Measurements from ENCODE around the gene UBE2D2.
A peak's percentile ranks its signal among the peaks of the same experiment; 100 is the strongest.

UBE2D2 gene

GRCh38 chr5:139663207-139664085, 102.3 kb downstream of the UBE2D2 start:
- DNase-seq, result no peak

- no peak for DNase-seq
Measured at GRCh38 chr5:139664086-139664693, 103.1 kb downstream of the UBE2D2 start.

GRCh38 chr5:139664727-139665351, 103.7 kb downstream of the UBE2D2 start:
- DNase-seq, result no peak

DNA sequence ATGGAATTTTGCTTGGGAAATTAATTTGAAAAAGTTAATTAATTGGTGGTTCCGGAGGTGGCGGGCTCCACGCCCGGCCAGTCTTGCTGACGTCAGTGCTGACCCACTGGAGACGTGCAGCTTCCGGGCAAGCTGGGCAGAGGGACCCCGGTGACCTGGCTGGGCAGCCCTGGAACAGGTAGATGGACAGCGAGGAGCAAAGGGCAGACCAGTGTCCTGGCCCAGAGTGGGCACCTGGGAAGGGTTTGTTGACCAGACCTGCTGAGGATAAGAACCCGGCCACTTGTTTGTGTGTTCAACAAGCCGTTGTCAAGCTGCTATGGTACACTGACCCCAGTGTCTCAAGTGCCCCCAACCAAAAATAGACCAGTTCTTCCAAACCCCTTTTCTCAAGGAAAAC, 104.5 kb downstream of the UBE2D2 start:
- no peak for DNase-seq

DNA sequence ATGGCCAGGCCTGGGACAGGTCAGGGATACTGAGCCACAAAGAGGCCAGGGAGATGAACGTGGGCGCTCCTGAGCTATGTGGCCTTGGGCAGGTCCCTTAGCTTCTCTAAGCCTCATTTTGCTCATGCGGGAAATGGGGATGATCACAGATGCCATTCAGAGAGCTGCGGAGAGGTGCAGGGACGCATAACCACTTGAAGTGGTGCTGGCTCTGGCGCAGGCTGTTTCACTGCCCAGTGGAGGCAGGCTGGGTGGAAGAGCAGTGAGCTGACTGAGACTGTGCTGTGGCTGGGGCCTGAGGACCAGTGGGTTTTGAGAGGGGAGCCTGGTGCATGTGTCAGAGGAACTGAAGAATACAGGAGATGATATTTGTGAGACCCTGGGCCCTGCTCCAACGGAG, 105.4 kb downstream of the UBE2D2 start:
- DNase-seq, result no peak

DNA sequence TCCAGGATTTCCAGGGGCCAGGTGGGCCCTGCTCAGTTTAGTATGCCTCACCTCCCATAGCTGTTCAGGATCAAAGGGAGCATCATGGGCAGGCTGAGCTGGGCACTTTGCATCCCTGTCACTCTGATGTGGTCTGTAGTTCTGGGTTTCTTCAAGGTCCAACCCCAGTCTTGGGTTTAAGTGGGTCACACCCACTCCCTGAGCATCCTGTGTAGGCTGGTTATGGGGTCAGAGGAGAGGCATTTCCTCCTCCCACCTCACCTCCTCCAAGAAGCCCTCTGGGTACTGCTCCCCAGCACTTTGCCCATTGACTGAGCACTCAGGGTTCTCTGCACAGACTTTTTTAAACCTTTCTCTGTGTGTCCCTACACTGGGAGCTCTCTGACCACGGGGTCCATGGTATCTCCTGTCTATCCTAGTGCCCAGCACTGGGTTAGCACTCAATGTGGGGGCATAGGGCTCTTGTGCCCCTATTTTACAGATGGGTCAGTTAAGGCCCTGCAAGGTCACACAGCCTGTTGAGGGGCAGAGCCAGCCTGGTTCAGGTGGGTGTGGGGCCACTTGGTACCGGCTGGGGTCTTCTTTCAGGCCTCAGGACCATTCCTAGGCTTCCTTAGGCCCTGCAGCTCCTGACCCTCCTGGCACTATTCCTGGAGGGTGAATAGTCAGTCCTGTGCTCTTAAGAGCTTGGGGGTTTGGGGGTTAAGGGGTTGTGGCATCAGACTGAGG, 106.0 kb downstream of the UBE2D2 start:
- no peak for DNase-seq

- DNase-seq, result no peak
Measured at GRCh38 chr5:139667730-139668063, 106.6 kb downstream of the UBE2D2 start.

- peak; percentile 33 to 40 for DNase-seq
Measured at GRCh38 chr5:139668064-139668880, 107.1 kb downstream of the UBE2D2 start.

DNA sequence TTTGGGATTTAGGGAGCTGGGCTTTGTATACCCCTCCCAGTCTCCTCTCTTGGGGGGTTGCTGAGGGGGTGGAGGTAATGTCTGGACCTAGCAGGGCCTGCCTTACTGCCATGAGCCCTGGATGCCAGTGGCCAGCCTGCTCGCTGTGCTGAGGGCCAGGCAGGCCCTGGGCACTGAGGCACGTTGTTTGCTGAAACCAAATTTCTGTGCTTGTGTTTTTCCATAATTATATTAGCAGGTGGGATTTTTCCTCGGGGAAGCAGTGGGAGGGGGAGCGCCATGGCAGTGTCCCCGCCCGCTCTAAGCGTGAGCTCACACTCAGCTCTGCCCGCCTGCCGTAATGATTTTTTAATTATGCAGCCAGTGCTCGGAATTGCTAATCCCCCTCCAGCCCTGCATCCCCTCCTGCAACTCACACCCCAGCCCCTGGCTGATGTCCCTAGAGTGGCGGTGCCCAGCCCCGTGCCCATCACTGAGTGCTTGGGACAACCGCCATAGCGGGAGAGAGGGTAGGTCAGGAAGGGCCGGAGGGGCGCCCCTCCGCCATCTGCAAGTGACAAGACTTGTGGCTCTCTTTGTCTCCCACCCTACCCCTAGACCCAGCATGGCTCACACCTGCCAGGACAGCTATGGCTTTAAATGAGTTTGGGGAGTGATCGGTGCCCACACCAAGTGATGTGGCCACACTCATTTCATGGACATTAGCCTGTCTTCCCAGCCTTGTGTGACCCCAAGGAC, 108.0 kb downstream of the UBE2D2 start:
- no peak for DNase-seq

DNA sequence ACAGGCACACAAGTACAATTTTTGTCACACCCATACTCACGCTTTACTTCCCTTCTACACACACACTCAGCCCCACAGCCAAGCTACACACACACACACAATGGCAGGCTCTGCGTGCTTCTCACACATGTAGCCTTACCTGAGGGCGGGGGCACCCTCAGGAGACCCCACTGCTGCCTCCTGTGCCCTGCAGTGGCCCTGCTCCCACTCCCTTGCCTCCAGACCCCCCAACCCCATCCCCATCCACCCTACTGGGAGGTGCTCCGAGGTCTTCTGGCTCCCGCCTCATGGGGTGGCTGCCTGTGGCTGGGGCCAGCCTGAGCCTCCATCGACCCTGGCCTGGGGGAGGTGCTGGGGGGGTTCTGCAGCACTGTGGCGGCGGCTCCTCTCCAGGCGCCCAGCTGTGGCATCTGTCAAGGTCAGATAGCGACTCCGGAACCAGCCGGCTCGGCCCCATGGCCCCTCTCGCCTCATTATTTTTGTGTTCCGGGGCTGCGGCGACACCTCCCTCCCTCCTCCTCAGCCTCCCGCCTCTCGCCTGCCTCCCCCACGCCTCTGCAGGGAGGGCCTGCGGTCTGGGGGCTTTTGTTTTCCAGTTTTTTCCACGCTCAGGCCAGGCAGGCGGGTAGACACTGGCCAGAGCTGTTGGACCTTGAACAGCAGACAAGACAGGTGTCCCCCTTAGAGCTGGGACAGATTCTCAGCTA, 108.7 kb downstream of the UBE2D2 start:
- DNase-seq, result no peak

DNA sequence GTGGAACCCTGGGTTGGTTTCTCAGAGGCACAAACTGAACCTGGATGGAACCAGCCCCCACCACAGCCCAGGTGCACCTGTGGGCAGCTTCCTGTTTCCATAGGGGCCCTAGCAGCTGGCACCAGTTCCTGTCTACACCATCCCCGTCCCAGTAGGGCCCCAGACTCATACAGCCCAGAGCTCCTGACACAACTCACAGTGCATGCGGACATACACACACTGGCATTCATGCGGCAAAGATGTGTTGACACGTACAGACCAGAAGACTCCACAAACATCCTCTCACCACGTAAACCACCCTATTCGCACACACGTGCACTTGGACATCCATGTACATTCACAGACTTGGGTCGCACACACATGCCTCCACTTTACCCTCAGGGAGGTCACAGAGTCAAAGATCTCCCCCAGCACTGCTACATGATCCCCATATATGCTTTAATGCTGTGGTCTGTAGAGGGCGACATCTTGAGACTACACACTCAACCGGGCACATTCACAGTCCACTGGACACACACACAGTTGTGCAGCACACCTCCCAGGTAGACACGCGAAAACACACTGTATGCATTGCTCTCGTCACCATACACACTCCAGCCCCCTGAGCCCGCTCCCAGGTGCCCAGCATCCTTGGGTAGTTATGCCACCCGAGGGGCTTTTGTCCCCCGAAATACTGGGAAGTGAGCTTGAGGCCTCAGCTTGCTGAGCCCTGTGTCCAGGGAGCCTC, 109.4 kb downstream of the UBE2D2 start:
- no peak for DNase-seq

DNA sequence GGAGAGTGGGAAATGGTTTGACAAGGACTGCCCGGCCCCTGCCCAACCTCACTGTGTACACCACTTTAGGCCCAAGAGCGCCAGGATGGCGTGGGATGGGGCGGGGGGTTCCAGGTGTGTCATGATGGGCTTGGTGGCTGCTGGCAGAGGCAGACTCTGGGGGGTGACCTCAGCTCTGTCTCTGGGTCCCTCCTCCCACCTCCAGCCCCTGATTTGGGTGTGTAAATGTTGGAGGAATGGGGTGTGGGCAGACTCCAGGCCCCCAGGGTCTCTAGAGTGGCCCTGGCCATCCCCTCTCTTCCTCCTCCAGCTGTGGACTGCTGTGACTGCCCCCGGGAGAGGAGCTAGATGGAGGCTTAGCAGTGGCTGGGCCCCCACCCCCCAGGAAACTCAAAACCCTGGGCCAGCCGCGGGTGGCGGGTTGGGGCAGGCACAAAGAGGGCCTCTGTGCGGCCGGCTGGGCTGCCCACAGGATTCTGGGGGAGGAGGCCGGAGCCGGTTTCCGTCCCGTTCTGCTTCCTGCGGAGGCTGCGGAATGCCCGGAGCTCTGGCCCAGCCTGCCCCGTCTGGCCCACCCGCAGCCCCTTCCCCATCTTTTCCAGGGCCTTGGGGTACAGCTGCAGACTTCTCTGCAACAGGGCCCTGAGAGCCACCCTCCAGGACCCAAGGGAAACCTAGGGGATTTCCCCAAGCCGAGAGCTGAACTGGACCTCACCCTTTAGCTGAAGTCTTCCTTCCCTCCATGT, 110.1 kb downstream of the UBE2D2 start:
- DNase-seq, result no peak

GRCh38 chr5:139675213-139675612, 114.1 kb downstream of the UBE2D2 start:
- DNase-seq, result no peak

- no peak for DNase-seq
Measured at GRCh38 chr5:139675825-139676224, 114.7 kb downstream of the UBE2D2 start.

DNA sequence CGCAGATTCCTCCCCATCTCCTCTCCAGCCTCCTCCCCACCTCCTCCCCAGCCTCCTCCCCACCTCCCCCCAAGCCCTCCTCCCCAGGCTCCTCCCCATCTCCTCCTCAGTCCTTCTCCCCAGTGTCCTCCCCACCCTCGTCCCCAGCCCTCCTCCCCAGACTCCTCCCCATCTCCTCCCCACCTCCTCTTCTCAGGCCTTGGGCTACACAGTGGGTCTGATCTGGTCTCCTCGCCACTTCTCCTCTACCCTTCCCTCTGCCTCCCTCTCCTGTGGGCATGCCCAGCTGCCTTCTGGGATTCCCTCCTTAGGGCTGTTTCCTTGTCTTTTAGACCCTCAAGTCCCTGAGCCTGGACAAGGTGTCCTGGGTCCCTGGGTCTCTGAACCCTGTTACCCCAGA, 115.3 kb downstream of the UBE2D2 start:
- DNase-seq, result no peak

- no peak for DNase-seq
Measured at GRCh38 chr5:139676951-139677735, 116.0 kb downstream of the UBE2D2 start.

All from activated CD4-positive, alpha-beta T cell treated with anti-CD3 and anti-CD28 coated beads, Interleukin-2, amount 50 U/mL, for 4 hours (primary cell).